HepG2 (cell line): ENCODE data around the gene PLA2G4B. TPM values are rescaled to one million over a fixed set of nuclear protein-coding genes. Genes with fewer than 3 reads are reported as not detected.

Experiments
- ATAC-seq: fragments of 200-7000 bp; cut with Tn5 transposase; 3 replicates; pipeline ENCODE4 v1.9.1; 2020; ENCODE audit warnings: mild to moderate bottlenecking, moderate library complexity
- BruUV-seq: library from RNA; stranded (reverse); fragments of 400-500 nt; replicated peaks from 2 replicates; lab custom pipeline; 2021; lab: Mats Ljungman, UMichigan
- CTCF ChIA-PET: fragments of 300-600 bp; formaldehyde crosslinking; extraction: SDS; loops from one replicate; lab custom pipeline; 2021; ENCODE audit warnings: low total read pairs, inconsistent platforms, low intra/inter-chr PET ratio; lab: Yijun Ruan, JAX
- POLR2A ChIA-PET: fragments of 350-600 bp; sonication (Branson Sonifier 250); formaldehyde crosslinking; loops from one replicate; lab custom pipeline; 2020; ENCODE audit warnings: antibody characterized with exemption, inconsistent platforms; lab: Yijun Ruan, JAX
- DNase-seq: peaks from one replicate; pipeline ENCODE4 v3.0.0-alpha.2; 2015; ENCODE audit warnings: low spot score
- FAIRE-seq: peaks from 3 replicates; lab custom pipeline; 2011; peaks lifted over from hg19 to GRCh38; lab: Jason Lieb, UNC
- H2AFZ ChIP-seq: one replicate; pipeline ENCODE4 v1.6.1; 2011; ENCODE audit warnings: low read length, inconsistent platforms
- H3K27ac ChIP-seq: fragments of 300-600 bp; 3 replicates; pipeline ENCODE4 v1.8.0; 2011; ENCODE audit warnings: mixed run types, mild to moderate bottlenecking, mixed read lengths, low read length, inconsistent platforms; ENCODE audit not compliant: insufficient read depth; ENCODE audit errors: extremely low read length
- H3K27me3 ChIP-seq, 2 experiments: fragments of 200-600 bp in 1 of 2; 2 replicates in 1 of 2; 3 replicates in 1 of 2; pipeline versions ENCODE4 v1.6.0 to v1.8.0; 2011; ENCODE audit warnings: low read length in 2 of 2, mild to moderate bottlenecking in 2 of 2, moderate library complexity in 2 of 2, inconsistent platforms in 1 of 2; ENCODE audit not compliant: insufficient read depth in 2 of 2, control insufficient read depth in 1 of 2
- H3K36me3 ChIP-seq, 2 experiments: fragments of 200-600 bp in 1 of 2; replicated peaks in 1 of 2; 2 replicates in 1 of 2; 3 replicates in 1 of 2; pipeline versions ENCODE4 v1.5.1 to v1.8.0; 2011; ENCODE audit warnings: low read length in 2 of 2, inconsistent platforms in 1 of 2; ENCODE audit not compliant: insufficient read depth in 2 of 2, control insufficient read depth in 1 of 2
- H3K4me1 ChIP-seq: 2 replicates; pipeline ENCODE4 v1.5.1; 2012; ENCODE audit warnings: low read length, inconsistent platforms; ENCODE audit not compliant: insufficient read depth
- H3K4me2 ChIP-seq: 2 replicates; pipeline ENCODE4 v1.6.0; 2011; ENCODE audit warnings: low read depth, low read length, inconsistent platforms
- H3K4me3 ChIP-seq, 3 experiments: fragments of 200-600 bp in 1 of 3; sonication (generic), shearing (Covaris generic) in 1 of 3; replicated peaks in 1 of 3; 2 replicates each; pipeline ENCODE4 v1.5.1; 2011 to 2016; ENCODE audit warnings: low read length in 3 of 3, inconsistent platforms in 2 of 3, low read depth in 2 of 3, mild to moderate bottlenecking in 2 of 3, control low read depth in 1 of 3, mixed read lengths in 1 of 3; ENCODE audit not compliant: insufficient read depth in 1 of 3
- H3K79me2 ChIP-seq: one replicate; pipeline ENCODE4 v1.6.1; 2011; ENCODE audit warnings: low read length, inconsistent platforms; ENCODE audit not compliant: insufficient read depth
- H3K9ac ChIP-seq: 2 replicates; pipeline ENCODE4 v1.6.0; 2011; ENCODE audit warnings: mild to moderate bottlenecking, low read depth, low read length, inconsistent platforms; ENCODE audit not compliant: insufficient read depth
- H3K9me3 ChIP-seq: 2 replicates; pipeline ENCODE4 v1.5.1; 2012; ENCODE audit warnings: mild to moderate bottlenecking, low read length
- H4K20me1 ChIP-seq: 2 replicates; pipeline ENCODE4 v1.6.0; 2011; ENCODE audit warnings: inconsistent platforms, mild to moderate bottlenecking, low read length, moderate library complexity; ENCODE audit not compliant: insufficient read depth
- FOSL2 ChIP-seq: sonication (generic); formaldehyde crosslinking; IDR thresholded peaks from 2 replicates; pipeline ENCODE4 v1.4.0; 2020; ENCODE audit warnings: missing genetic modification reagents
- HNF4A ChIP-seq: sonication (generic); formaldehyde crosslinking; IDR thresholded peaks from 2 replicates; pipeline ENCODE4 v1.4.0; 2020; ENCODE audit warnings: missing genetic modification reagents
- IRF9 ChIP-seq: sonication (generic); formaldehyde crosslinking; IDR thresholded peaks from 2 replicates; pipeline ENCODE4 v1.8.0; 2022; ENCODE audit warnings: missing genetic modification reagents, mild to moderate bottlenecking, borderline replicate concordance
- MAFK ChIP-seq, 2 experiments: IDR thresholded peaks in 1 of 2; conservative IDR thresholded peaks in 1 of 2; 2 replicates each; pipeline ENCODE4 v1.6.1; 2011; ENCODE audit warnings: improper control_type of control experiment in 2 of 2, low read length in 2 of 2
- NR2F1 ChIP-seq, 2 experiments: fragments of 450-650 bp in 1 of 2; formaldehyde crosslinking in 1 of 2; IDR thresholded peaks; 2 replicates each; pipeline versions ENCODE4 v1.5.0 to v1.6.1; 2016 to 2020; ENCODE audit warnings: mild to moderate bottlenecking in 1 of 2, missing compliant biosample characterization in 1 of 2, missing genetic modification reagents in 1 of 2, moderate library complexity in 1 of 2
- NR2F6 ChIP-seq, 2 experiments: IDR thresholded peaks; 2 replicates each; pipeline ENCODE4 v1.6.1; 2016; ENCODE audit warnings: antibody characterized with exemption in 1 of 2, mild to moderate bottlenecking in 1 of 2
- PRDM10 ChIP-seq: sonication (generic); formaldehyde crosslinking; IDR thresholded peaks from 2 replicates; pipeline ENCODE4 v1.4.0; 2020; ENCODE audit warnings: low read depth, missing genetic modification reagents
- TEAD3 ChIP-seq: optimal IDR thresholded peaks from 2 replicates; pipeline ENCODE3; 2016; ENCODE audit warnings: borderline replicate concordance
- WGBS: methylation state at CpG from one replicate; pipeline ENCODE4 v1.1.6; 2017; ENCODE audit warnings: low lambda C conversion rate; 5-methylcytosine and 5-hydroxymethylcytosine counted together
- in situ Hi-C: cut with HindIII; loops from 2 replicates; pipeline ENCODE4 v1.10.0; 2017; ENCODE audit warnings: low pct_unique_long_range_greater_than_20kb; ENCODE audit not compliant: extremely low pct_ligation_motif_present
- intact Hi-C: fragments of 100-400 bp; cut with micrococcal nuclease; formaldehyde crosslinking; loops from one replicate; pipeline ENCODE4 v1.10.0; 2022; ENCODE audit not compliant: unreplicated experiment
- polyA plus RNA-seq, 8 experiments: library from polyadenylated mRNA; depleted of rRNA in 3 of 8; stranded (reverse) in 7 of 8; unstranded in 1 of 8; fragments of >200 nt; fragmentation: Illumina TruSeq in 4 of 8; extraction: Trizol in 4 of 8; gene quantifications; 2 replicates each; pipeline versions ENCODE4 v1.2.1 to v1.2.3, GENCODE V29; 2011 to 2016; ENCODE audit warnings: low read depth in 4 of 8, missing spikeins in 1 of 8, mixed read lengths in 1 of 8; ENCODE audit not compliant: insufficient read depth in 1 of 8
- total RNA-seq, 5 experiments: library from RNA; depleted of rRNA; stranded (reverse); fragments of >200 nt; fragmentation: Illumina TruSeq; extraction: Trizol; gene quantifications; 2 replicates each; pipeline ENCODE4 v1.2.3, GENCODE V29; 2016; ENCODE audit warnings: low read depth in 1 of 5
- TF ChIP-seq, protein P1 (sequence below): sonication (generic); formaldehyde crosslinking; IDR thresholded peaks from 2 replicates; pipeline ENCODE4 v1.4.0; 2020; ENCODE audit warnings: missing genetic modification reagents, mild to moderate bottlenecking, borderline replicate concordance

Gene PLA2G4B
- total and polyA plus RNA-seq, 2 of the 13 experiments (the other 11 are each of a cell fraction or from before 2014, with no cell fraction given) = 5.1 to 8.0 TPM

GRCh38 chr15:41798607-41799487, 39.8 kb upstream of the PLA2G4B start:
- peak; percentile 85 for ATAC-seq
- FAIRE-seq = peak; percentile 55
- Histone ChIP-seq H4K20me1 (no peaks in the 10 kb centered on the region), H3K4me2 (peak overlapping the region; percentile 23), H3K4me3 (no peak overlapping the region), H3K9ac (no peak overlapping the region), H3K9me3 (no peaks in the 10 kb centered on the region), H3K79me2 (no peaks in the 10 kb centered on the region), H3K27ac (no peak overlapping the region), H3K4me1 (peaks cover 37% of the 10 kb centered on the region), H3K36me3 (no peaks in the 10 kb centered on the region), H3K27me3 (no peaks in the 10 kb centered on the region), H2AFZ (no peak overlapping the region)
- ChIA-PET CTCF (no interaction called here), POLR2A (no interaction called here)
- BruUV-seq = no TSS peak
- in situ Hi-C loops = no loop called here
- DNase-seq = peak; percentile 56
- intact Hi-C loops = no loop called here
- 63% methylated on average over 9 of the region's 9 CpGs for WGBS
- TF ChIP-seq MAFK (conservative IDR thresholded peaks at IDR 0.05 in 1 of 2, IDR thresholded peaks at IDR 0.05 in 1 of 2; ENCODE audit: low read length in 2 of 2) = peak; percentile 43 to 52
- TF ChIP-seq NR2F6 (IDR thresholded peaks at IDR 0.05) = 0 out of 2 replicates have a peak, but pooled peaks have one; percentile 11
- TF ChIP-seq NR2F6 (CRISPR knock-in tag; IDR thresholded peaks at IDR 0.05) = 0 out of 2 replicates have a peak, but pooled peaks have one; percentile 18
- TF ChIP-seq IRF9 (CRISPR knock-in tag) = no peak
- peak; percentile 44; the same call in 1 of the 2 replicates for TF ChIP-seq PRDM10 (CRISPR knock-in tag)
- 0 out of 2 replicates have a peak, but pooled peaks have one; percentile 7 for TF ChIP-seq HNF4A
- peak; percentile 45; the same call in 1 of the 2 replicates for TF ChIP-seq FOSL2 (CRISPR knock-in tag)
- TF ChIP-seq, protein P1, sequence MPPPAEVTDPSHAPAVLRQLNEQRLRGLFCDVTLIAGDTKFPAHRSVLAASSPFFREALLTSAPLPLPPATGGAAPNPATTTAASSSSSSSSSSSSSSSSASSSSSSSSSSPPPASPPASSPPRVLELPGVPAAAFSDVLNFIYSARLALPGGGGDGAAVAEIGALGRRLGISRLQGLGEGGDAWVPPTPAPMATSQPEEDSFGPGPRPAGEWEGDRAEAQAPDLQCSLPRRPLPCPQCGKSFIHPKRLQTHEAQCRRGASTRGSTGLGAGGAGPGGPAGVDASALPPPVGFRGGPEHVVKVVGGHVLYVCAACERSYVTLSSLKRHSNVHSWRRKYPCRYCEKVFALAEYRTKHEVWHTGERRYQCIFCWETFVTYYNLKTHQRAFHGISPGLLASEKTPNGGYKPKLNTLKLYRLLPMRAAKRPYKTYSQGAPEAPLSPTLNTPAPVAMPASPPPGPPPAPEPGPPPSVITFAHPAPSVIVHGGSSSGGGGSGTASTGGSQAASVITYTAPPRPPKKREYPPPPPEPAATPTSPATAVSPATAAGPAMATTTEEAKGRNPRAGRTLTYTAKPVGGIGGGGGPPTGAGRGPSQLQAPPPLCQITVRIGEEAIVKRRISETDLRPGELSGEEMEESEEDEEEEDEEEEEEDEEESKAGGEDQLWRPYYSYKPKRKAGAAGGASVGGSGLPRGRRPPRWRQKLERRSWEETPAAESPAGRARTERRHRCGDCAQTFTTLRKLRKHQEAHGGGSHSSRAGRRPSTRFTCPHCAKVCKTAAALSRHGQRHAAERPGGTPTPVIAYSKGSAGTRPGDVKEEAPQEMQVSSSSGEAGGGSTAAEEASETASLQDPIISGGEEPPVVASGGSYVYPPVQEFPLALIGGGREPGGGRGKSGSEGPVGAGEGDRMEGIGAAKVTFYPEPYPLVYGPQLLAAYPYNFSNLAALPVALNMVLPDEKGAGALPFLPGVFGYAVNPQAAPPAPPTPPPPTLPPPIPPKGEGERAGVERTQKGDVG (CRISPR knock-in tag) = no peak
- 0 out of 4 replicates have a peak, but pooled peaks of 1 of the 2 experiments have one; percentile 16 for TF ChIP-seq NR2F1 (CRISPR knock-in tag; IDR thresholded peaks at IDR 0.05)
- peak; percentile 35 for TF ChIP-seq TEAD3 (CRISPR knock-in tag)
